K562 (cell line): ENCODE results near the gene MIDN. TPM values are rescaled to one million over a fixed set of nuclear protein-coding genes. Genes with fewer than 3 reads are reported as not detected.
A peak's percentile ranks its signal among the peaks of the same experiment; 100 is the strongest.

Experiments used
- BDP1 ChIP-seq: IDR thresholded peaks from 3 replicates; pipeline ENCODE4 v1.6.1; 2011; ENCODE audit not compliant: insufficient read length, insufficient read depth
- DNMT1 ChIP-seq: fragments of 450-650 bp; IDR thresholded peaks from 2 replicates; pipeline ENCODE4 v1.6.1; 2016; ENCODE audit warnings: antibody characterized with exemption, mild to moderate bottlenecking
- KLF6 ChIP-seq: fragments of 250-450 bp; sonication (Bioruptor Pico); IDR thresholded peaks from 2 replicates; pipeline ENCODE4 v1.4.0; 2020; ENCODE audit warnings: mild to moderate bottlenecking, moderate library complexity, borderline replicate concordance
- NELFE ChIP-seq: IDR thresholded peaks from 2 replicates; pipeline ENCODE4 v1.6.1; 2011; ENCODE audit warnings: mild to moderate bottlenecking; ENCODE audit not compliant: insufficient read depth, insufficient read length
- SMAD3 ChIP-seq: fragments of 450-650 bp; formaldehyde crosslinking; conservative IDR thresholded peaks from 2 replicates; pipeline ENCODE4 v1.4.0; 2020; ENCODE audit warnings: mild to moderate bottlenecking
- SMAD4 ChIP-seq: fragments of 250-450 bp; sonication (Bioruptor Pico); conservative IDR thresholded peaks from 2 replicates; pipeline ENCODE4 v1.8.0; 2021; ENCODE audit warnings: inconsistent platforms, mild to moderate bottlenecking, moderate library complexity
- SOX6 ChIP-seq: fragments of 450-650 bp; IDR thresholded peaks from 2 replicates; pipeline ENCODE4 v1.6.1; 2014; ENCODE audit warnings: mild to moderate bottlenecking
- SRSF7 ChIP-seq: fragments of 200-400 bp; formaldehyde crosslinking; optimal IDR thresholded peaks from 2 replicates; pipeline ENCODE3; 2017; ENCODE audit warnings: mild to moderate bottlenecking, low read depth, low read length
- TAF7 ChIP-seq: fragments of 450-650 bp; IDR thresholded peaks from 2 replicates; pipeline ENCODE4 v1.6.1; 2016; ENCODE audit warnings: missing genetic modification characterization, missing compliant biosample characterization
- TEAD1 ChIP-seq, 2 experiments: fragments of 450-650 bp in 1 of 2; sonication (generic) in 1 of 2; formaldehyde crosslinking; IDR thresholded peaks; 2 replicates each; pipeline versions ENCODE4 v1.4.0 to v1.8.0; 2020 to 2022; ENCODE audit warnings: mild to moderate bottlenecking in 2 of 2, missing genetic modification reagents in 1 of 2
- TEAD4 ChIP-seq, 2 experiments: sonication (generic) in 1 of 2; formaldehyde crosslinking in 1 of 2; IDR thresholded peaks; 2 replicates each; pipeline versions ENCODE4 v1.6.1 to v1.8.0; 2012 to 2022; ENCODE audit warnings: borderline replicate concordance in 1 of 2, inconsistent platforms in 1 of 2, low read length in 1 of 2, mild to moderate bottlenecking in 1 of 2, missing genetic modification reagents in 1 of 2
- TSC22D4 ChIP-seq: fragments of 450-650 bp; IDR thresholded peaks from 2 replicates; pipeline ENCODE4 v1.6.1; 2016; ENCODE audit warnings: missing genetic modification characterization, missing biosample characterization, control low read depth
- ZC3H11A ChIP-seq: IDR thresholded peaks from 2 replicates; pipeline ENCODE4 v1.6.1; 2012; ENCODE audit warnings: low read depth, low read length, improper control_type of control experiment
- polyA plus RNA-seq, 8 experiments: library from polyadenylated mRNA; depleted of rRNA in 4 of 8; stranded (reverse) in 5 of 8; unstranded in 3 of 8; fragments of >200 nt; fragmentation: Nextera tagmentation in 2 of 8; fragmentation: Illumina TruSeq in 1 of 8; extraction: Ambion mirVana in 2 of 8; extraction: Trizol in 1 of 8; gene quantifications; 2 replicates each; pipeline versions ENCODE4 v1.2.1 to v1.2.3, GENCODE V29; 2011 to 2014; ENCODE audit warnings: inconsistent platforms in 1 of 8, missing spikeins in 1 of 8
- total RNA-seq, 7 experiments: library from RNA; depleted of rRNA in 6 of 7; stranded (reverse); fragments of >200 nt in 6 of 7; fragmentation: Illumina TruSeq in 2 of 7; extraction: Trizol in 2 of 7; gene quantifications; 2 replicates each; pipeline versions ENCODE4 v1.2.1 to v1.2.3, GENCODE V29; 2011 to 2021; ENCODE audit warnings: low replicate concordance in 1 of 7
- TF ChIP-seq, protein P1 (sequence below), 2 experiments: IDR thresholded peaks; 2 replicates each; pipeline ENCODE4 v1.6.1; 2012; ENCODE audit warnings: improper control_type of control experiment in 2 of 2, low read depth in 2 of 2, low read length in 2 of 2, borderline replicate concordance in 1 of 2
- TF ChIP-seq, protein P2 (sequence below): fragments of 250-450 bp; sonication (Bioruptor Pico); IDR thresholded peaks from 2 replicates; pipeline ENCODE4 v1.5.0; 2021
- TF ChIP-seq, protein P3 (sequence below): fragments of 450-650 bp; formaldehyde crosslinking; IDR thresholded peaks from 2 replicates; pipeline ENCODE4 v1.4.0; 2020; ENCODE audit warnings: mild to moderate bottlenecking, mixed read lengths
- TF ChIP-seq, protein P4 (sequence below): sonication (generic); formaldehyde crosslinking; IDR thresholded peaks from 2 replicates; pipeline ENCODE4 v1.8.1; 2023; ENCODE audit warnings: mild to moderate bottlenecking, missing genetic modification reagents
- TF ChIP-seq, protein P5 (sequence below): sonication (generic); formaldehyde crosslinking; IDR thresholded peaks from 2 replicates; pipeline ENCODE4 v1.9.0; 2022; ENCODE audit warnings: mild to moderate bottlenecking, missing genetic modification reagents

MIDN gene
- total and polyA plus RNA-seq, 9 of the 15 experiments (the other 6 are each of a cell fraction or from before 2014, with no cell fraction given), result 0.17 to 120 (median 10.1) TPM

DNA sequence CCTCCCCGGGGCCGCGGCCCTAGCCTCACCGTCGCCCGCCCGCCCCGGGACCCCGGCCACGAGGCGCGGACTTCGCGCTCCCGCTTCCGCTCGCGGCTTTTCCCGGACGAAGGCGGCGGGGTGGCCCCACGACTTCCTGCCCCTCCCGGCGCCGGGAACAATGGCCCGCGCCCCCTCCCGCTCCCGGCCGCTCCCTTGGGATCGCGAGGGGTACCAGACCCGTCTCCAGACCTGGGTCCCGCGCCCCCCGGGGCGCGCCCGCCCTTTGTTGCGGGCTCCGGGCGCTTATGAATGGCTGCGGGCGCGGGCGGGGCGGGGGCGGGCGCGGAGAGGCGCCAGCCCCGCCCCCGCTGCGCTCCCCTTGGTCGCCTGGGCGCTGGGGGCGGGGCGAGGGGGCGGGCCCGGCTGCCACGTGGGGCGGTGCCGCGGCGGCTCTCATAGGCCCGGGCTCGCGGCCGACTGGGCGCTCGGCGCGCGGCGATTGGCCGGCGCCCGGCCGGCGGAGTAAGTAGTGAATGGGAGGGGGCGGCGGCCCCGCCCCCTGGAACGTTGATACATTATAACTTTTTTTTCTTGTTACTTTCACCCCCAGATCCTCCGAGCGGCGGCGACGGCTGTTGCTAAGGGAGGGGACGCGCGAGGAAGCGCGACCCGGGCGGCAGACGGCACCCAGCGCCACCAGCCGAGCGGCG, 1.1 kb downstream of the MIDN start (continued):
- TF ChIP-seq, protein P1, sequence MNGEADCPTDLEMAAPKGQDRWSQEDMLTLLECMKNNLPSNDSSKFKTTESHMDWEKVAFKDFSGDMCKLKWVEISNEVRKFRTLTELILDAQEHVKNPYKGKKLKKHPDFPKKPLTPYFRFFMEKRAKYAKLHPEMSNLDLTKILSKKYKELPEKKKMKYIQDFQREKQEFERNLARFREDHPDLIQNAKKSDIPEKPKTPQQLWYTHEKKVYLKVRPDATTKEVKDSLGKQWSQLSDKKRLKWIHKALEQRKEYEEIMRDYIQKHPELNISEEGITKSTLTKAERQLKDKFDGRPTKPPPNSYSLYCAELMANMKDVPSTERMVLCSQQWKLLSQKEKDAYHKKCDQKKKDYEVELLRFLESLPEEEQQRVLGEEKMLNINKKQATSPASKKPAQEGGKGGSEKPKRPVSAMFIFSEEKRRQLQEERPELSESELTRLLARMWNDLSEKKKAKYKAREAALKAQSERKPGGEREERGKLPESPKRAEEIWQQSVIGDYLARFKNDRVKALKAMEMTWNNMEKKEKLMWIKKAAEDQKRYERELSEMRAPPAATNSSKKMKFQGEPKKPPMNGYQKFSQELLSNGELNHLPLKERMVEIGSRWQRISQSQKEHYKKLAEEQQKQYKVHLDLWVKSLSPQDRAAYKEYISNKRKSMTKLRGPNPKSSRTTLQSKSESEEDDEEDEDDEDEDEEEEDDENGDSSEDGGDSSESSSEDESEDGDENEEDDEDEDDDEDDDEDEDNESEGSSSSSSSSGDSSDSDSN (IDR thresholded peaks at IDR 0.05; ENCODE audit: borderline replicate concordance in 1 of 2, low read depth in 2 of 2, low read length in 2 of 2), result no peak
- no peak for TF ChIP-seq SRSF7
- no peak for TF ChIP-seq TSC22D4 (tag)
- TF ChIP-seq, protein P2, sequence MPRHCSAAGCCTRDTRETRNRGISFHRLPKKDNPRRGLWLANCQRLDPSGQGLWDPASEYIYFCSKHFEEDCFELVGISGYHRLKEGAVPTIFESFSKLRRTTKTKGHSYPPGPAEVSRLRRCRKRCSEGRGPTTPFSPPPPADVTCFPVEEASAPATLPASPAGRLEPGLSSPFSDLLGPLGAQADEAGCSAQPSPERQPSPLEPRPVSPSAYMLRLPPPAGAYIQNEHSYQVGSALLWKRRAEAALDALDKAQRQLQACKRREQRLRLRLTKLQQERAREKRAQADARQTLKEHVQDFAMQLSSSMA (CRISPR knock-in tag), result no peak
- TF ChIP-seq SMAD3 (CRISPR knock-in tag), result no peak
- TF ChIP-seq TEAD1 (CRISPR knock-in tag; IDR thresholded peaks at IDR 0.05), result 0 out of 4 replicates have a peak, but pooled peaks of 1 of the 2 experiments have one; percentile 29
- TF ChIP-seq TEAD4 (IDR thresholded peaks at IDR 0.05; ENCODE audit: low read length), result no peak; the same call in 1 of the 2 replicates
- no peak for TF ChIP-seq TEAD4 (CRISPR knock-in tag; IDR thresholded peaks at IDR 0.05; ENCODE audit: borderline replicate concordance)
- TF ChIP-seq ZC3H11A, result no peak
- TF ChIP-seq NELFE, result no peak
- TF ChIP-seq SMAD4, result 0 out of 2 replicates have a peak, but pooled peaks have one; percentile 13
- TF ChIP-seq BDP1, result no peak
- TF ChIP-seq, protein P3, sequence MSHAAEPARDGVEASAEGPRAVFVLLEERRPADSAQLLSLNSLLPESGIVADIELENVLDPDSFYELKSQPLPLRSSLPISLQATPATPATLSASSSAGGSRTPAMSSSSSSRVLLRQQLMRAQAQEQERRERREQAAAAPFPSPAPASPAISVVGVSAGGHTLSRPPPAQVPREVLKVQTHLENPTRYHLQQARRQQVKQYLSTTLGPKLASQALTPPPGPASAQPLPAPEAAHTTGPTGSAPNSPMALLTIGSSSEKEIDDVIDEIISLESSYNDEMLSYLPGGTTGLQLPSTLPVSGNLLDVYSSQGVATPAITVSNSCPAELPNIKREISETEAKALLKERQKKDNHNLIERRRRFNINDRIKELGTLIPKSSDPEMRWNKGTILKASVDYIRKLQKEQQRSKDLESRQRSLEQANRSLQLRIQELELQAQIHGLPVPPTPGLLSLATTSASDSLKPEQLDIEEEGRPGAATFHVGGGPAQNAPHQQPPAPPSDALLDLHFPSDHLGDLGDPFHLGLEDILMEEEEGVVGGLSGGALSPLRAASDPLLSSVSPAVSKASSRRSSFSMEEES (CRISPR knock-in tag), result no peak
- no peak for TF ChIP-seq SOX6
- TF ChIP-seq KLF6 (CRISPR knock-in tag), result no peak
- TF ChIP-seq, protein P4, sequence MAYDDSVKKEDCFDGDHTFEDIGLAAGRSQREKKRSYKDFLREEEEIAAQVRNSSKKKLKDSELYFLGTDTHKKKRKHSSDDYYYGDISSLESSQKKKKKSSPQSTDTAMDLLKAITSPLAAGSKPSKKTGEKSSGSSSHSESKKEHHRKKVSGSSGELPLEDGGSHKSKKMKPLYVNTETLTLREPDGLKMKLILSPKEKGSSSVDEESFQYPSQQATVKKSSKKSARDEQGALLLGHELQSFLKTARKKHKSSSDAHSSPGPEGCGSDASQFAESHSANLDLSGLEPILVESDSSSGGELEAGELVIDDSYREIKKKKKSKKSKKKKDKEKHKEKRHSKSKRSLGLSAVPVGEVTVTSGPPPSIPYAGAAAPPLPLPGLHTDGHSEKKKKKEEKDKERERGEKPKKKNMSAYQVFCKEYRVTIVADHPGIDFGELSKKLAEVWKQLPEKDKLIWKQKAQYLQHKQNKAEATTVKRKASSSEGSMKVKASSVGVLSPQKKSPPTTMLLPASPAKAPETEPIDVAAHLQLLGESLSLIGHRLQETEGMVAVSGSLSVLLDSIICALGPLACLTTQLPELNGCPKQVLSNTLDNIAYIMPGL (CRISPR knock-in tag), result no peak
- no peak for TF ChIP-seq TAF7
- TF ChIP-seq, protein P5, sequence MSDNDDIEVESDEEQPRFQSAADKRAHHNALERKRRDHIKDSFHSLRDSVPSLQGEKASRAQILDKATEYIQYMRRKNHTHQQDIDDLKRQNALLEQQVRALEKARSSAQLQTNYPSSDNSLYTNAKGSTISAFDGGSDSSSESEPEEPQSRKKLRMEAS (CRISPR knock-in tag), result peak; percentile 85
- no peak for TF ChIP-seq DNMT1
